LNCAP (cell line): ENCODE measurements around the gene CHL1.
A peak's percentile ranks its signal among the peaks of the same experiment; 100 is the strongest.

ENCODE experiments used
- TF ChIP-seq, protein P1 (sequence below): fragments of 450-650 bp; IDR thresholded peaks from 2 replicates; pipeline ENCODE4 v1.5.1; 2017; ENCODE audit warnings: mild to moderate bottlenecking

Gene CHL1

GRCh38 chr3:199835-200234, 3.3 kb downstream of the CHL1 start:
- TF ChIP-seq, protein P1, sequence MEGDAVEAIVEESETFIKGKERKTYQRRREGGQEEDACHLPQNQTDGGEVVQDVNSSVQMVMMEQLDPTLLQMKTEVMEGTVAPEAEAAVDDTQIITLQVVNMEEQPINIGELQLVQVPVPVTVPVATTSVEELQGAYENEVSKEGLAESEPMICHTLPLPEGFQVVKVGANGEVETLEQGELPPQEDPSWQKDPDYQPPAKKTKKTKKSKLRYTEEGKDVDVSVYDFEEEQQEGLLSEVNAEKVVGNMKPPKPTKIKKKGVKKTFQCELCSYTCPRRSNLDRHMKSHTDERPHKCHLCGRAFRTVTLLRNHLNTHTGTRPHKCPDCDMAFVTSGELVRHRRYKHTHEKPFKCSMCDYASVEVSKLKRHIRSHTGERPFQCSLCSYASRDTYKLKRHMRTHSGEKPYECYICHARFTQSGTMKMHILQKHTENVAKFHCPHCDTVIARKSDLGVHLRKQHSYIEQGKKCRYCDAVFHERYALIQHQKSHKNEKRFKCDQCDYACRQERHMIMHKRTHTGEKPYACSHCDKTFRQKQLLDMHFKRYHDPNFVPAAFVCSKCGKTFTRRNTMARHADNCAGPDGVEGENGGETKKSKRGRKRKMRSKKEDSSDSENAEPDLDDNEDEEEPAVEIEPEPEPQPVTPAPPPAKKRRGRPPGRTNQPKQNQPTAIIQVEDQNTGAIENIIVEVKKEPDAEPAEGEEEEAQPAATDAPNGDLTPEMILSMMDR, result no peak

DNA sequence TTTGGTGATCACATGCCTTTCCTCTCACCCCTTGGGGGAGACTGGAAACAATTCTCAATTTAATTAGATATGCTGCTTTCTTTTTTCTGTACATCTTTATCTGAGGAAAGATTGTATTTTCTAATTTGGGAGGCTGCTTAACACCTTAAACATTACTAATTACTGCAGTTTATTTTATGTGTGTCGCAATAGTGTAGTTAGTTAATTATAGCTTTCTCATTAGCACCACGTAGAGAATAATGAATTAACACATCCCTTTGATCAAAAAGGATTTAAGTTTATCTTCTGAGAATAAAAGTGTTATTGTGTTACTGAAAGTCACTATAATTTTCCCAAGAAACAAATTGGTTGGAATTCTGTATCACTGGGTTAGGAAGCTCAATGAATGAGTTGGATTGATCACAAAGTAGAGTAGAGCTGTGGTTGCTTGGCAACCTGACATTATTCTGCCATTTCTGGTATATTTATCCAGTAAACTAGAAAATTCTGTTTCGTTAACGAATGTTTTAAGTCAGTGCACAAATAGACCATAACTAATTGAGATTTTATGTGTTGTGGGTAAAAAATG, 4.3 kb downstream of the CHL1 start:
- TF ChIP-seq, protein P1, result no peak

- TF ChIP-seq, protein P1, result no peak
Observed at GRCh38 chr3:204102-204501, 7.5 kb downstream of the CHL1 start.

DNA sequence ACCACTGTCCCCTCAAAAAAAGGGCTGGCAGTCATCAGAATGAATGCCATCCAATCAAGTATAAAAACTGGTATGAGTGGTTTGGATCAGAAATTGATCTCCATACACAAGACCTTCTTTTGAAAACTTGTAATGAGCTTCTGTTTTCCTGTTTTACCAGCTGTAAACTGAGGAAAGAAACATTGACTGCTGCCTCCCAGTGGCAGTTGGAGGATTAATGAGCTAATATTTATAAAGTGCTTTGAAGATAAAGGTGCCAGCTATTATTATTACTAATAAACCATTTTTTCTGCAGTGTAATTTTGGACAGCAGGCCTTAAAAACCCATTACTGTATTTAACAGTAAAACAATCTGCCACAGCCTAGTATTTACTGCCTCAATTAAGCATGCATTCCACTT, 11.4 kb downstream of the CHL1 start:
- TF ChIP-seq, protein P1, result peak; percentile 12; the same call in 1 of the 2 replicates

GRCh38 chr3:210669-211068, 14.1 kb downstream of the CHL1 start:
- TF ChIP-seq, protein P1, result no peak

- TF ChIP-seq, protein P1, result no peak
Observed at GRCh38 chr3:212432-212831, 15.9 kb downstream of the CHL1 start.

DNA sequence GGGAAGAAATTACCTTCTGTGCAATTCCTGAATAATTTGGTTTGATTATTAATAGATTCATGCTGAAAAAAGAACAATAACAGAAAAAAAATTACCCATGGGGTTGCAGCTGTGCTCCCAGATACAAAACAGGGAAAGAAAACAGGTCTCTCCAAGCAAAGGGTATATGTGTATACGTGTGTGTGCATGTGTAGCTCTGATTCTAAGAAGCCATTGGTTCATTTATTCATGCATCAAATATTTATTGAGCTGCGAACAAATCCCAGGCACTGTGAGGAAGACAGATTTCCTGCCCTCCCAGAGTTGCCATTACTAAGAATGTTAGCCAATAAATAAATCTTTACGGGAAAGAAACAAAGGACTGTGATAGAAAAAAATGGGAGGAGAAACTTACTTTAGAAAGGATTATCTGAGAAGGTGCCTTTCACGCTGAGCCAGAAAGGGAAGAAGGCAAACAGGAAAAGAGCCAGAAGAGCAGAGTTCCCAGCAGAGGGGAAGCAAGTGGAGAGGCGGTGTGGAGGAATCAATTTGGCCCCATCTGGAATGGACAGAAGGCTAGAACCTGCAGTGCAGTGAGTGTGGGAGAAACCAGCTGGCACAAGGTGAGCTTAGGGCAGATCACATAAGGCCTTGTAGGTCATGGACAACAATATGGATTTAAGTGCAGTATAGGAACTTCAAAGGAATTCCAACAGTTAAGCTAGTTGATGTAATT, 20.7 kb downstream of the CHL1 start:
- TF ChIP-seq, protein P1, result no peak
